Activated CD4-positive, alpha-beta memory T cell treated with anti-CD3 and anti-CD28 coated beads for 36 hours (primary cell): Measurements from ENCODE around the gene TTLL3. TPM values are rescaled to one million over a fixed set of nuclear protein-coding genes. Genes with fewer than 3 reads are reported as not detected.

ENCODE experiments used
- CTCF ChIA-PET: fragments of 350-600 bp; sonication (Branson Sonifier 250); formaldehyde crosslinking; loops from one replicate; lab custom pipeline; 2021; ENCODE audit warnings: antibody characterized with exemption, inconsistent platforms; lab: Charles Lee
- POLR2A ChIA-PET: fragments of 350-600 bp; sonication (Branson Sonifier 250); formaldehyde crosslinking; loops from one replicate; lab custom pipeline; 2021; ENCODE audit warnings: antibody characterized with exemption; lab: Charles Lee
- DNase-seq: peaks from one replicate; pipeline ENCODE4 v3.0.0-alpha.2; 2020
- H3K27ac Mint-ChIP-seq: one replicate; pipeline ENCODE4 v1.8.0; 2021; ENCODE audit warnings: mixed read lengths
- H3K27me3 Mint-ChIP-seq: one replicate; pipeline ENCODE4 v1.8.0; 2021; ENCODE audit warnings: mixed read lengths
- H3K36me3 Mint-ChIP-seq: one replicate; pipeline ENCODE4 v1.8.0; 2021; ENCODE audit warnings: mixed read lengths
- H3K4me1 Mint-ChIP-seq: one replicate; pipeline ENCODE4 v1.8.0; 2021; ENCODE audit warnings: low read depth, mixed read lengths
- H3K4me3 Mint-ChIP-seq: one replicate; pipeline ENCODE4 v1.8.0; 2021; ENCODE audit warnings: mild to moderate bottlenecking, mixed read lengths
- H3K9me3 Mint-ChIP-seq: one replicate; pipeline ENCODE4 v1.8.0; 2021; ENCODE audit warnings: mixed read lengths
- intact Hi-C: fragments of 100-400 bp; cut with micrococcal nuclease; formaldehyde crosslinking; loops from one replicate; pipeline ENCODE4 v1.15.1; 2023
- total RNA-seq, 2 experiments: library from RNA; stranded (reverse); gene quantifications; one replicate each; pipeline ENCODE4 v1.2.3, GENCODE V29; 2021

TTLL3 gene
- total RNA-seq, 2 experiments from 2014 or later, result 49.6 to 49.7 TPM

DNA sequence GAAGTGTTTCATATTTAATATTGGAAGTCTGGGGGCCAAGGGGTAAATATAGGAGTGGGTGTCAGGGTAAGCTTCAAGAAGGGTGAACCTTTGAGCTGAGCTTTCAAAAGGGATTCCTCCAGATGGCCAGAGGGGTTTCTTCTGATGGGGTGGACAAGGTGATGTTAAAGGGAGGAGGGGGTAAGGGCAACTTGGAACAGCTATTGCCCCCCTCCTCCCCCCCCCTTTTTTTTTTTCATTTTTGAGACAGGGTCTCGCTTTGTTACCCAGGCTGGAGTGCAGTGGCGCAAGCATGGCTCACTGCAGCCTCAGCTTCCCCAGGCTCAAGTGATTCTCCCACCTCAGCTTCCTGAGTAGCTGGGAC lies 2.1 kb upstream of the TTLL3 start:
- peaks cover 50% of the 10 kb centered on the region for H3K36me3 Mint-ChIP-seq
- no peaks in the 10 kb centered on the region for H3K9me3 Mint-ChIP-seq
- ChIA-PET CTCF (interaction anchor here (0.8 to 1.8 kb wide), 5 partner anchors 15 to 144 kb away, joined by 3 to 10 read pairs (median 4); partner anchors contain the start of genes ARPC4 and PRRT3), POLR2A (interaction anchor here (1.6 to 2.2 kb wide), 3 partner anchors 15 to 30 kb away, joined by 4 to 10 read pairs (median 4); partner anchors contain the start of genes ARPC4 and TADA3)
- no peak for DNase-seq
- peak overlapping the region; percentile 83 for H3K27ac Mint-ChIP-seq
- H3K4me3 Mint-ChIP-seq, result no peak overlapping the region
- H3K27me3 Mint-ChIP-seq, result no peaks in the 10 kb centered on the region
- H3K4me1 Mint-ChIP-seq, result peaks cover 36% of the 10 kb centered on the region
- intact Hi-C loops, result loop anchor here (1.0 to 5.0 kb wide), 2 partner anchors 15 to 109 kb away; partner anchors contain the start of genes ARPC4 and IL17RC

DNA sequence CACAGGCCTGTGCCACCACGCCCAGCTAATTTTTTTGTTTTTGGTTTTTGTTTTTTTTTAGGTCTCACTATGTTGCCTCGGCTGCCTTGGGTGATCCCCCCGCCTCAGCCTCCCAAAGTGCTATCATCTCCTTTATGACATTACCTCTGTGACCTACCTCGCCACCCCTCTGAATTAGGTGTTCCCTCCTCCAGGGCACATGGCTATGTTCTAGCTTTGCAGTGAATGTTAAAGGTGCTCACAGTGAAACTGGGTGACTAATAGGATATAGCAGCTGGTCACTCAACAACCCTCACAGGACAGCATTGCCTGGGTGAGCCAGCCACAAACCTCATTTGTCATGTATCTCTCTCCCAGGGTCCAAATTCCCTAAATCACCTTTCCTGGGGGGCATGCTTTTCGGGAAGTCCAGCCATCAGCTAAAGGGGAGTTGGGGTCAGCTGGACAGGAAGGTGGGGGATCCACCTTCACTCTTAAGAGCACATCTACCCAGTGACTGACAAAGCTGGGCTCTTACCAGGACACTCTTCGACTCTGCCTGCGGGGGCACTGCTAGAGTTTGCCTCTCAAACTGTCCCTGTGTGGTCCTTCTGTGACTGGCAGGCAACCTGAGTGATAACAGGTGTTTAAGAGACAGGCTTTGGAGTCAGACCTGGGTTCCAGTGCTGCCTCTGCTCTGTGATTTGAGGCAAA lies 1.6 kb upstream of the TTLL3 start:
- Mint-ChIP-seq H3K36me3 (peaks cover 48% of the 10 kb centered on the region), H3K9me3 (no peaks in the 10 kb centered on the region), H3K4me1 (peaks cover 36% of the 10 kb centered on the region), H3K4me3 (peak overlapping the region; percentile 81), H3K27me3 (no peaks in the 10 kb centered on the region), H3K27ac (peak overlapping the region; percentile 83)
- intact Hi-C loops, result loop anchor here (1.0 to 5.0 kb wide), 2 partner anchors 15 to 109 kb away; partner anchors contain the start of genes ARPC4 and IL17RC
- DNase-seq, result peak; percentile 70
- ChIA-PET POLR2A (interaction anchor here (0.5 to 2.2 kb wide), 7 partner anchors 16 to 105 kb away, joined by 3 to 10 read pairs (median 3); partner anchors contain the start of genes ARPC4, CAMK1 and TADA3), CTCF (interaction anchor here (0.8 to 1.8 kb wide), 6 partner anchors 16 to 144 kb away, joined by 3 to 10 read pairs (median 4); partner anchors contain the start of genes ARPC4 and PRRT3)

DNA sequence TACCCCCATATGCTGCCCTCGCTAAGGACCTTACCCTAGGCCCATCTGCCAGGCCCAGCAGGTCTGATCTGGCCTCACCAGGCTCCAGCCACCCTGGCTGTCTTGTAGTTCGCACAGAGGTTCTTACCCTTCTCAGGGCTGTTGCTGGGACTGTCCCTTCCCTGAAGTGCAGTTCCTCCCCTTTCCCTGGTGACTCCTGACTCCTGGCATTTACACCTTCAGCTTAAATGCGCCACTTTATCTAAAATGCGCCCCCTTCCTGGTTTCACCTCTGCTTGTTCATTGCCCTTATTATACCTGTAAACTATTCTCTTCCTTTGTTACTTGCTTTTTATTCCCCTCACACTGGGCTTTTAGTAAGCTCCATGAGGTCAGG lies 835 bp upstream of the TTLL3 start:
- peaks cover 41% of the 10 kb centered on the region for H3K36me3 Mint-ChIP-seq
- CTCF ChIA-PET, result interaction anchor here (1.0 to 1.8 kb wide), 4 partner anchors 16 to 137 kb away, joined by 4 to 10 read pairs (median 4); partner anchors contain the start of gene ARPC4

DNA sequence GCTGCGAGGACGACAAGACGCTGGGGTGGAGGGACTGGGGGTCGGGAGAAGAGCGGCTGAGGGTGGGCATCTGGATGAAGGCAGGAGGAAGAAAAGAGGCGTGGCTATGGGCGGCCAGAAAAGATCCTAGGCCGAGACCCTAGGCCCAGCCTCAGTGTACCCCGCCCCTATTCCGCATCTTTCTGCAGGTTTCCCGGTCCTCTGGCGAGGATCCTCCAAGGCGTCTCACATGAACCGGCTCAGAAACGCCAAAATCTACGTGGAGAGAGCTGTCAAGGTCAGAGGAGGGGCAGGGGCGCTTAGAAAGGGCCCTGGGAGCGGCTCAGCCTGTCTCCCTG lies 340 bp downstream of the TTLL3 start:
- H3K9me3 Mint-ChIP-seq, result no peaks in the 10 kb centered on the region
- no peaks in the 10 kb centered on the region for H3K27me3 Mint-ChIP-seq
- H3K36me3 Mint-ChIP-seq, result peaks cover 30% of the 10 kb centered on the region
- H3K4me3 Mint-ChIP-seq, result peak overlapping the region; percentile 57
- ChIA-PET POLR2A (interaction anchor here (0.5 kb wide), 1 partner anchor 86 kb away, joined by 4 read pairs; no protein-coding TSS in a partner anchor), CTCF (interaction anchor here (1.0 to 1.6 kb wide), 2 partner anchors 18 to 83 kb away, joined by 4 read pairs; partner anchors contain the start of gene ARPC4)
- H3K4me1 Mint-ChIP-seq, result peaks cover 30% of the 10 kb centered on the region
- DNase-seq, result no peak
- intact Hi-C loops, result no loop called here
- no peak overlapping the region for H3K27ac Mint-ChIP-seq

More for the DNA sequence above, 835 bp upstream of the TTLL3 start:
- no peaks in the 10 kb centered on the region for H3K27me3 Mint-ChIP-seq
- no peaks in the 10 kb centered on the region for H3K9me3 Mint-ChIP-seq
- POLR2A ChIA-PET, result interaction anchor here (0.5 to 2.2 kb wide), 5 partner anchors 17 to 123 kb away, joined by 3 to 10 read pairs (median 3); partner anchors contain the start of genes ARPC4, CAMK1 and TADA3
- DNase-seq, result peak; percentile 32
- peak overlapping the region; percentile 83 for H3K27ac Mint-ChIP-seq
- peak overlapping the region; percentile 81 for H3K4me3 Mint-ChIP-seq
- intact Hi-C loops, result loop anchor here (5.0 kb wide), 1 partner anchor 108 kb away; the partner anchor contains the start of gene IL17RC
- H3K4me1 Mint-ChIP-seq, result peaks cover 30% of the 10 kb centered on the region

DNA sequence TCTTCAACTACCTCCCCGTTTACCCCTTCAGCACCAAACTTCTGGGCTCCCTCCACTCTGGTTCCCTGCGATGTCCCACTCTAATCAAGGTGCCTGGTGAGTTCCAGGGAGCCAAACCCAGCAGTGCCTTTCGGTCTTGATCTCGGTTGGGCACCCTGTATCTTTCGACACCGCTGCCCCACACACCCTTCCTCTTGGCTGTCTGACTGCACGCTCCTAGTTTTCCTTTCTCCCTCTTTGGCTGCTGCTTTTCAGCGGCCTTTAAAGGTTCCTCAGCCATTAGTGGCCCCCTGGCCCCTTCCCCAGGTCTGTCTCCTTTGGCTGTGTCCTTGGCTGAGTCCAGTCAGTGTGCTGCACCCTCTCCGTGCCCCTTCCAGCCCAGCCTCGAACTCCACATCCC lies 784 bp downstream of the TTLL3 start:
- intact Hi-C loops, result no loop called here
- peak overlapping the region; percentile 57 for H3K4me3 Mint-ChIP-seq
- CTCF ChIA-PET, result no interaction called here
- H3K36me3 Mint-ChIP-seq, result peaks cover 28% of the 10 kb centered on the region
- no peaks in the 10 kb centered on the region for H3K9me3 Mint-ChIP-seq
- H3K27ac Mint-ChIP-seq, result no peak overlapping the region
- H3K4me1 Mint-ChIP-seq, result peaks cover 30% of the 10 kb centered on the region
- H3K27me3 Mint-ChIP-seq, result no peaks in the 10 kb centered on the region
- no peak for DNase-seq
- POLR2A ChIA-PET, result no interaction called here

DNA sequence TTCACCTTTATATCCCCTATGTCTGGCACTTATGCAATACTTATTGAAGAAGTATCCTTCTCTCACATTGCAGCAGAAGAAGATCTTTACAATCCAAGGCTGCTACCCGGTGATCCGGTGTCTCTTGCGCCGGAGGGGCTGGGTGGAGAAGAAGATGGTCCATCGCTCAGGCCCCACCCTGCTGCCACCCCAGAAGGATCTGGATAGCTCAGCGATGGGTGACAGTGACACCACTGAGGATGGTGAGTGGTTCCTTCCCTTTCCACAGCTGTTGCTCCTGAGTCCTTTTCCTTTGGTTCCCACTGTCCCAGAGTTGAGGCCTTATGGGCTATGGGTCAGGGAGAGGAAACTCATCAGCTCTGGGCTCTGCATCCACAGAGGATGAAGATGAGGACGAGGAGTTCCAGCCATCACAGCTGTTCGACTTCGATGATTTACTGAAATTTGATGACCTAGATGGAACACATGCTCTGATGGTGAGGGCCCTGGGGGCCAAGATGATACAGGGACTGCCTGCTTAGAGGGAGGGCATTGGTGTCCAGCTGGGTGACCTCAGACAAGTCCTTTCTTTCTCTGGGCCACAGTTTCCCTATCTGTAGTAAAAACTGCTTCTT lies 2.9 kb downstream of the TTLL3 start:
- no peak overlapping the region for H3K4me3 Mint-ChIP-seq
- ChIA-PET POLR2A (interaction anchor here (1.5 to 1.7 kb wide), 2 partner anchors 19 to 20 kb away, joined by 3 to 5 read pairs; partner anchors contain the start of genes ARPC4 and TADA3), CTCF (no interaction called here)
- H3K36me3 Mint-ChIP-seq, result peaks cover 16% of the 10 kb centered on the region
- H3K9me3 Mint-ChIP-seq, result no peaks in the 10 kb centered on the region
- DNase-seq, result no peak
- intact Hi-C loops, result no loop called here
- peaks cover 20% of the 10 kb centered on the region for H3K4me1 Mint-ChIP-seq
- H3K27me3 Mint-ChIP-seq, result no peaks in the 10 kb centered on the region
- no peak overlapping the region for H3K27ac Mint-ChIP-seq

DNA sequence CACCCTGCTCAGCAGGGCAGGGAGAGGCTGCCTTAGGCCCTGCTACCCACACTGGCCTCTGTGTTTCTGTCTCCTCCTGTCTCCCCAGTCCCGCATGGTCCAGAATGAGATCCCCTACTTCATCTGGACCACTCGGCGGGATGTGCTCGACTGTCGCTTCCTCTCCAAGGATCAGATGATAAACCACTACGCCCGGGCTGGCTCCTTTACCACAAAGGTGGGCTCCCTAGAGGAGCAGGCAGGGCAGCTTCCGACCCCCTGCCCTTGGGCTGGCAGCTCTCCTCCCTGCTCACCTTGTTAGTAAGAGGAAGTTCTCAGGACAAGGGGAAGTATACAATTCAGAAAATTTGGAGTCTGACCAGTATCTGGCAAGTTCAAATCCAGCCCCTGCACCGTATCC lies 5.9 kb downstream of the TTLL3 start:
- intact Hi-C loops, result no loop called here
- POLR2A ChIA-PET, result no interaction called here
- peaks cover 3% of the 10 kb centered on the region for H3K4me1 Mint-ChIP-seq
- CTCF ChIA-PET, result no interaction called here
- no peaks in the 10 kb centered on the region for H3K27me3 Mint-ChIP-seq
- H3K4me3 Mint-ChIP-seq, result no peak overlapping the region
- peaks cover 16% of the 10 kb centered on the region for H3K36me3 Mint-ChIP-seq
- H3K9me3 Mint-ChIP-seq, result no peaks in the 10 kb centered on the region
- H3K27ac Mint-ChIP-seq, result no peak overlapping the region
- no peak for DNase-seq

DNA sequence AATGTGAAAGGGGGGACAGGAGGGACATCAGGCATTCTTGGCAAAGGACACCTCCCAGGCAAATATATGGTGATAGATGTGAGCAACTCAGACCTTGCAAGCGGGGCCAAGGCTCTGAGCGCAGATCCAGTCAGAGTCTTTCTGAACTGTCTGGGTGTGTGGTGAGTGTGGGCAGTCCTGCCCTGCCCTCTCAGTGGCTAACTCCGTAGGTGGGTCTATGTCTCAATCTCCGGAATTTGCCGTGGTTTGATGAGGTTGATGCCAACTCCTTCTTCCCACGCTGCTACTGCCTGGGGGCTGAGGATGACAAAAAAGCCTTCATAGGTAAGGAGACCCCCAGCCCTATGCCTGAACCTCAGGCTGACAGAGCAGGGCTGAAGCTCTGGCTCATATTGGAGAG lies 7.4 kb downstream of the TTLL3 start:
- Mint-ChIP-seq H3K9me3 (no peaks in the 10 kb centered on the region), H3K36me3 (peaks cover 7% of the 10 kb centered on the region), H3K4me1 (no peaks in the 10 kb centered on the region), H3K27me3 (no peaks in the 10 kb centered on the region), H3K27ac (no peak overlapping the region), H3K4me3 (no peak overlapping the region)
- DNase-seq, result no peak
- intact Hi-C loops, result no loop called here
- ChIA-PET POLR2A (no interaction called here), CTCF (interaction anchor here (1.0 to 1.2 kb wide), 2 partner anchors 9 to 10 kb away, joined by 3 read pairs; no protein-coding TSS in a partner anchor)

DNA sequence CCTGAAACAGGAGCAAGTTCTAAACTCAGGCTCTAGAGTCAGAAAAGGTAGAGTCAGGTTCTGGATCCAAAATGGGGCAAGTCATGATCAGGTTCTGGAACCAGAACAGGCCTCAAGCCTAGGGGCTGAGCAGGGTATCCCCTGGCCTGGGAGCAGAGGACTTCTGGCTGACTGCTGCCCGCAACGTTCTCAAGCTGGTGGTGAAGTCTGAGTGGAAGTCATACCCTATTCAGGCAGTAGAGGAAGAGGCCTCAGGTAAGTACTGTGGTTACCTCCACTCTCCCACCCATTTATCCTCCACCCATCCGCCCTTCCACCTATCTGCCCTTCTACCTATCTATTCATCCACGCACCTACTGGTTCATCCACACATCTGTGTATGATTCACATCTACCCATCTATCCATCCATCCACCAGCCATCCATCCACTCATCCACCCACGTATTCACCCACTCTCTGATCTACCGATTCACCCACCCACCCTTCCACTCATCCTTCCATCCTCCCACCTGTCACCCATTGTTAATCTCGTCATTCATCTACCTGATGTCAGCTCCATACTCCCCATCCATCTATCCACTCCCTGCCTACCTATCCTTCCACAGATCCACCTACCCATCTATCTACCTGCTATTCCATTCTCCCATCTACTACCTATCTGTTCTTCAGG lies 8.7 kb downstream of the TTLL3 start:
- Mint-ChIP-seq H3K27ac (no peak overlapping the region), H3K4me1 (no peaks in the 10 kb centered on the region), H3K9me3 (no peaks in the 10 kb centered on the region), H3K4me3 (no peak overlapping the region), H3K36me3 (peaks cover 4% of the 10 kb centered on the region), H3K27me3 (no peaks in the 10 kb centered on the region)
- intact Hi-C loops, result no loop called here
- CTCF ChIA-PET, result no interaction called here
- POLR2A ChIA-PET, result no interaction called here
- no peak for DNase-seq

DNA sequence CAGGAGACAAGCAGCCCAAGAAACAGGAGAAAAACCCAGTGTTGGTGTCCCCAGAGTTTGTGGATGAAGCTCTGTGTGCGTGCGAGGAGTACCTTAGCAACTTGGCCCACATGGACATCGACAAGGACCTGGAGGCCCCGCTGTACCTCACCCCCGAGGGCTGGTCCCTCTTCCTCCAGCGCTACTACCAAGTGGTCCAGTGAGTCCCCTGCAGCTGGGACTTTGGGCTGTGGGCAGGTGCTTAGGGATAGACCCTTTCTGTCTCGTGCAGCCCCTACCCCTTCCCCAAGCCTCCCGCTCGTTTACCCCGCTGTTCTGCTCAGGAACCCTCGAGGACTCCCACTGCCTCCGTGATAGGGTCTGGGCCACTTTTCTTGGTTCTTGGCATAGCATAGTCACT lies 10.5 kb downstream of the TTLL3 start:
- no peaks in the 10 kb centered on the region for H3K27me3 Mint-ChIP-seq
- no peak for DNase-seq
- H3K4me1 Mint-ChIP-seq, result no peaks in the 10 kb centered on the region
- H3K27ac Mint-ChIP-seq, result no peak overlapping the region
- ChIA-PET CTCF (no interaction called here), POLR2A (no interaction called here)
- H3K9me3 Mint-ChIP-seq, result no peaks in the 10 kb centered on the region
- H3K4me3 Mint-ChIP-seq, result no peak overlapping the region
- intact Hi-C loops, result no loop called here
- H3K36me3 Mint-ChIP-seq, result peaks cover 4% of the 10 kb centered on the region

DNA sequence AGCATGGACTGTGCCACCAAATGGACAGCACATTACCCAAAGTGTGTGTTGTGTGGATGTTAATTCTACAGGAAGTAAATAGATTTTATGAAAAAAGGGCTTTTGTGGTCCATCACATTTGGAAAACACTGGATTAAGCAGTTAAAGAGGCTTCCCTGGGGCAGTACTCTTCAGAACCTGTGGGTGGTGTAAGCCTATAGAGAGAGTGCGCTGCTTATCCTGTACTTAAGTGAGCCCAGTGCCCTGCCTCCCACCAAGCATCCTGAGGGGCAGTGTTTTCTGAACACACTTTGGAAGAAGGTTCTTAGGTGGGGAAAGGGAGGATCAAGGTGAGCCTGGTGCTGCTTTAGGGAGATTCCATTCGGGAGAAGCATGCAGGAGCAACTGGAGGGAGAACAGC lies 10.9 kb downstream of the TTLL3 start:
- Mint-ChIP-seq H3K9me3 (no peaks in the 10 kb centered on the region), H3K36me3 (peaks cover 4% of the 10 kb centered on the region), H3K27me3 (no peaks in the 10 kb centered on the region), H3K4me3 (no peak overlapping the region), H3K27ac (no peak overlapping the region), H3K4me1 (no peaks in the 10 kb centered on the region)
- POLR2A ChIA-PET, result no interaction called here
- intact Hi-C loops, result no loop called here
- CTCF ChIA-PET, result no interaction called here
- DNase-seq, result no peak
